Endothelial cell of umbilical vein (primary cell): ENCODE data around the gene LCN15. TPM values are rescaled to one million over a fixed set of nuclear protein-coding genes. Genes with fewer than 3 reads are reported as not detected.

ENCODE experiments used
- BruUV-seq: library from RNA; stranded (reverse); fragments of 400-500 nt; replicated peaks from 2 replicates; lab custom pipeline; 2021; lab: Mats Ljungman, UMichigan
- CTCF ChIA-PET: fragments of 300-600, 350-600 bp; sonication (Branson Sonifier 250); formaldehyde crosslinking; loops from one replicate; lab custom pipeline; 2021; ENCODE audit warnings: antibody characterized with exemption, inconsistent platforms; lab: Charles Lee
- POLR2A ChIA-PET: fragments of 300-600, 350-600 bp; sonication (Branson Sonifier 250); formaldehyde crosslinking; loops from one replicate; lab custom pipeline; 2021; ENCODE audit warnings: antibody characterized with exemption, inconsistent platforms; lab: Charles Lee
- DNase-seq: peaks from one replicate; pipeline ENCODE4 v3.0.0-alpha.2; 2011; ENCODE audit warnings: low read depth, low spot score
- FAIRE-seq: peaks from 2 replicates; lab custom pipeline; 2011; peaks lifted over from hg19 to GRCh38; lab: Jason Lieb, UNC
- H2AFZ ChIP-seq: 2 replicates; pipeline ENCODE4 v1.6.0; 2012; ENCODE audit warnings: low read depth, low read length, control low read depth, inconsistent platforms
- H3K27ac ChIP-seq: 2 replicates; pipeline ENCODE4 v1.5.1; 2011; ENCODE audit warnings: low read depth, mild to moderate bottlenecking, control low read depth, low read length, moderate library complexity; ENCODE audit not compliant: insufficient read depth
- H3K27me3 ChIP-seq, 2 experiments: 2 replicates each; pipeline versions ENCODE4 v1.6.0 to v1.6.1; 2011; ENCODE audit warnings: low read length in 2 of 2, mixed read lengths in 1 of 2; ENCODE audit not compliant: control insufficient read depth in 2 of 2, insufficient read depth in 2 of 2
- H3K36me3 ChIP-seq, 2 experiments: 2 replicates in 1 of 2; 3 replicates in 1 of 2; pipeline ENCODE4 v1.5.1; 2011; ENCODE audit warnings: low read length in 2 of 2, mild to moderate bottlenecking in 1 of 2, moderate library complexity in 1 of 2; ENCODE audit not compliant: control insufficient read depth in 2 of 2, insufficient read depth in 2 of 2; ENCODE audit errors: extremely low read depth in 1 of 2
- H3K4me1 ChIP-seq: 3 replicates; pipeline ENCODE4 v1.5.1; 2011; ENCODE audit warnings: mild to moderate bottlenecking, low read length; ENCODE audit not compliant: control insufficient read depth, insufficient read depth; ENCODE audit errors: extremely low read depth
- H3K4me2 ChIP-seq: 2 replicates; pipeline ENCODE4 v1.6.1; 2011; ENCODE audit warnings: low read length, control low read depth, mixed read lengths; ENCODE audit not compliant: insufficient read depth
- H3K4me3 ChIP-seq, 3 experiments: fragments of 200-600 bp in 1 of 3; sonication (generic), shearing (Covaris generic) in 1 of 3; replicated peaks in 1 of 3; 2 replicates each; pipeline ENCODE4 v1.5.1; 2011 to 2016; ENCODE audit warnings: control low read depth in 3 of 3, low read length in 3 of 3, mild to moderate bottlenecking in 2 of 3, inconsistent platforms in 1 of 3, low read depth in 1 of 3, moderate library complexity in 1 of 3; ENCODE audit not compliant: insufficient read depth in 1 of 3
- H3K79me2 ChIP-seq: 2 replicates; pipeline ENCODE4 v1.6.0; 2012; ENCODE audit warnings: low read length, inconsistent platforms; ENCODE audit not compliant: control insufficient read depth, insufficient read depth
- H3K9ac ChIP-seq: replicated peaks from 2 replicates; pipeline ENCODE3; 2011; ENCODE audit warnings: low read length, control low read depth; ENCODE audit not compliant: insufficient read depth; ENCODE audit errors: extremely low read depth
- H3K9me1 ChIP-seq: replicated peaks from 3 replicates; pipeline ENCODE4 v1.6.0; 2011; ENCODE audit warnings: mild to moderate bottlenecking, low read length; ENCODE audit not compliant: control insufficient read depth, insufficient read depth; ENCODE audit errors: extremely low read depth
- H3K9me3 ChIP-seq: replicated peaks from 2 replicates; pipeline ENCODE4 v1.5.1; 2012; ENCODE audit warnings: low read length, inconsistent platforms; ENCODE audit not compliant: control insufficient read depth, insufficient read depth
- H4K20me1 ChIP-seq: replicated peaks from 2 replicates; pipeline ENCODE3; 2011; ENCODE audit warnings: mild to moderate bottlenecking, low read length; ENCODE audit not compliant: control insufficient read depth, insufficient read depth; ENCODE audit errors: extremely low read depth
- CTCF ChIP-seq, 2 donors: IDR thresholded peaks; 1 replicate in 1 of 2; 2 replicates in 1 of 2; pipeline ENCODE4 v1.5.1; 2011; ENCODE audit warnings: low read length in 2 of 2, mild to moderate bottlenecking in 2 of 2, moderate library complexity in 2 of 2, control low read depth in 1 of 2, inconsistent platforms in 1 of 2, low read depth in 1 of 2; ENCODE audit not compliant: insufficient read depth in 1 of 2; ENCODE audit errors: extremely low read depth in 1 of 2
- EZH2 ChIP-seq: IDR thresholded peaks from 2 replicates; pipeline ENCODE4 v1.6.1; 2012; ENCODE audit warnings: borderline replicate concordance, low read depth, mild to moderate bottlenecking, moderate library complexity, low read length, inconsistent platforms; ENCODE audit not compliant: severe bottlenecking
- FOS ChIP-seq: IDR thresholded peaks from 2 replicates; pipeline ENCODE4 v1.6.1; 2011; ENCODE audit warnings: mild to moderate bottlenecking, low read length, moderate library complexity, borderline replicate concordance; ENCODE audit not compliant: insufficient read depth
- GATA2 ChIP-seq: IDR thresholded peaks from 2 replicates; pipeline ENCODE4 v1.7.0; 2011; ENCODE audit warnings: low read depth, mild to moderate bottlenecking, moderate library complexity, mixed read lengths, low read length; ENCODE audit not compliant: insufficient read length, insufficient read depth
- JUN ChIP-seq: IDR thresholded peaks from 2 replicates; pipeline ENCODE4 v1.6.1; 2011; ENCODE audit warnings: borderline replicate concordance, low read depth; ENCODE audit not compliant: insufficient read length, insufficient read depth
- MAX ChIP-seq: IDR thresholded peaks from 2 replicates; pipeline ENCODE4 v1.6.1; 2011; ENCODE audit not compliant: insufficient read depth, insufficient read length
- MYC ChIP-seq: IDR thresholded peaks from one replicate; pipeline ENCODE4 v1.6.1; 2011; ENCODE audit warnings: mild to moderate bottlenecking, low read depth, low read length
- POLR2A ChIP-seq: IDR thresholded peaks from 2 replicates; pipeline ENCODE4 v1.6.1; 2012; ENCODE audit warnings: low read depth, mild to moderate bottlenecking, control low read depth, low read length
- POLR2AphosphoS5 ChIP-seq: IDR thresholded peaks from 2 replicates; pipeline ENCODE4 v1.6.1; 2012; ENCODE audit warnings: low read depth, mild to moderate bottlenecking, control low read depth, low read length, moderate library complexity; ENCODE audit not compliant: insufficient read depth
- dilution Hi-C: fragments of 300-500 bp; cut with MboI; formaldehyde crosslinking; loops from one replicate; pipeline ENCODE4 v1.15.0; 2019; ENCODE audit warnings: low sequenced_read_pairs; ENCODE audit not compliant: extremely low pct_ligation_motif_present
- intact Hi-C: fragments of 100-400 bp; cut with micrococcal nuclease; formaldehyde crosslinking; loops from one replicate; pipeline ENCODE4 v1.10.0; 2022
- polyA plus RNA-seq, 4 experiments: library from polyadenylated mRNA; depleted of rRNA in 3 of 4; stranded (reverse) in 3 of 4; unstranded in 1 of 4; fragments of >200 nt; gene quantifications; 2 replicates each; pipeline versions ENCODE4 v1.2.1 to v1.2.3, GENCODE V29; 2011 to 2012; ENCODE audit warnings: missing spikeins in 1 of 4
- total RNA-seq: library from RNA; stranded (reverse); gene quantifications from 2 replicates; pipeline ENCODE4 v1.2.3, GENCODE V29; 2021

LCN15 gene
- total and polyA plus RNA-seq, 2 donors (not counting 3 experiments of a cell fraction or from before 2014, with no cell fraction given): not detected

- H4K20me1 ChIP-seq: no peaks in the 10 kb centered on the region
- H3K4me2 ChIP-seq: no peak overlapping the region
- no peaks in the 10 kb centered on the region for H3K9me3 ChIP-seq
- dilution Hi-C loops (no loop called here), intact Hi-C loops (no loop called here)
- POLR2A ChIA-PET: no interaction called here
- no peaks in the 10 kb centered on the region for H3K36me3 ChIP-seq
- peaks cover 3 to 5% of the 10 kb centered on the region in 2 experiments for H3K27me3 ChIP-seq
- FAIRE-seq (no peak), DNase-seq (no peak)
- H3K9me1 ChIP-seq: no peaks in the 10 kb centered on the region
- BruUV-seq: no TSS peak
- H3K79me2 ChIP-seq: no peaks in the 10 kb centered on the region
- no peak overlapping the region for H3K4me3 ChIP-seq
- no peak for TF ChIP-seq FOS
- TF ChIP-seq JUN: no peak
- TF ChIP-seq CTCF (IDR thresholded peaks at IDR 0.05; ENCODE audit: extremely low read depth in 1 of 2, insufficient read depth in 1 of 2, low read depth in 1 of 2, low read length in 2 of 2): no peak
- TF ChIP-seq MAX: no peak
- no peak for TF ChIP-seq POLR2AphosphoS5
- TF ChIP-seq MYC: no peak
- TF ChIP-seq GATA2: no peak
- TF ChIP-seq POLR2A: no peak
- no peak for TF ChIP-seq EZH2
- no peak overlapping the region for H2AFZ ChIP-seq
- no peak overlapping the region for H3K9ac ChIP-seq
- H3K4me1 ChIP-seq: no peaks in the 10 kb centered on the region
- CTCF ChIA-PET: interaction anchor here (0.6 to 1.5 kb wide), 4 partner anchors 9 to 27 kb away, joined by 3 to 5 read pairs (median 4); partner anchors contain the start of gene LCN10
- H3K27ac ChIP-seq: no peak overlapping the region
Measured at GRCh38 chr9:136754626-136755301, 9.6 kb downstream of the LCN15 start.
